Neural progenitor cell (in vitro differentiated cells): ENCODE data around the gene MTA2. TPM values are rescaled to one million over a fixed set of nuclear protein-coding genes. Genes with fewer than 3 reads are reported as not detected.
"Not testable (repeated sequence)": the region's sequence is repeated elsewhere in the genome, so short reads cannot be mapped to it uniquely, and the experiment has no call there.

Source experiments
- DNase-seq: peaks from one replicate; pipeline ENCODE4 v3.0.0-alpha.2; 2016; ENCODE audit warnings: low spot score
- H2AFZ ChIP-seq: fragments of 200-600 bp; sonication (generic); replicated peaks from 2 replicates; pipeline ENCODE4 v1.6.1; 2016; ENCODE audit warnings: antibody characterized with exemption
- H3F3A ChIP-seq: fragments of 200-600 bp; sonication (generic); 2 replicates; pipeline ENCODE4 v1.6.1; 2016; ENCODE audit warnings: antibody characterized with exemption, low read depth
- H3K27ac ChIP-seq: fragments of 200-600 bp; sonication (generic); 2 replicates; pipeline ENCODE4 v1.5.1; 2016; ENCODE audit warnings: mild to moderate bottlenecking
- H3K27me3 ChIP-seq: fragments of 200-600 bp; sonication (generic); 2 replicates; pipeline ENCODE4 v1.6.1; 2016; ENCODE audit warnings: mild to moderate bottlenecking, moderate library complexity
- H3K36me3 ChIP-seq: fragments of 200-600 bp; sonication (generic); 2 replicates; pipeline ENCODE4 v1.5.1; 2016
- H3K4me1 ChIP-seq: fragments of 200-600 bp; sonication (generic); 2 replicates; pipeline ENCODE4 v1.6.1; 2016; ENCODE audit warnings: mixed run types
- H3K4me2 ChIP-seq: fragments of 200-600 bp; sonication (generic); 2 replicates; pipeline ENCODE4 v1.6.1; 2016
- H3K4me3 ChIP-seq: fragments of 200-600 bp; sonication (generic); 2 replicates; pipeline ENCODE4 v1.5.1; 2016
- H3K79me2 ChIP-seq: fragments of 200-600 bp; sonication (generic); 2 replicates; pipeline ENCODE4 v1.6.1; 2016; ENCODE audit warnings: low read depth
- H3K9ac ChIP-seq: fragments of 200-600 bp; sonication (generic); 2 replicates; pipeline ENCODE4 v1.6.1; 2016
- H3K9me3 ChIP-seq: fragments of 200-600 bp; sonication (generic); 2 replicates; pipeline ENCODE4 v1.5.1; 2016; ENCODE audit warnings: low read depth
- H4K20me1 ChIP-seq: fragments of 200-600 bp; sonication (generic); 2 replicates; pipeline ENCODE4 v1.6.1; 2016; ENCODE audit warnings: low read depth
- H3K27ac Mint-ChIP-seq: 3 replicates; pipeline ENCODE4 v1.8.0; 2021; ENCODE audit warnings: mixed read lengths
- H3K27me3 Mint-ChIP-seq: 2 replicates; pipeline ENCODE4 v1.8.0; 2022; ENCODE audit warnings: low read depth, mild to moderate bottlenecking, inconsistent platforms, moderate library complexity, mixed read lengths; ENCODE audit not compliant: insufficient read depth
- H3K36me3 Mint-ChIP-seq: 3 replicates; pipeline ENCODE4 v1.8.0; 2021; ENCODE audit warnings: mixed read lengths
- H3K4me1 Mint-ChIP-seq: 3 replicates; pipeline ENCODE4 v1.8.0; 2021; ENCODE audit warnings: mixed read lengths
- H3K4me3 Mint-ChIP-seq: 3 replicates; pipeline ENCODE4 v1.8.0; 2021; ENCODE audit warnings: mild to moderate bottlenecking, moderate library complexity, mixed read lengths
- H3K9me3 Mint-ChIP-seq: 3 replicates; pipeline ENCODE4 v1.8.0; 2020; ENCODE audit warnings: mixed read lengths
- CTCF ChIP-seq: fragments of 200-600 bp; sonication (generic); IDR thresholded peaks from 2 replicates; pipeline ENCODE4 v1.5.1; 2017; ENCODE audit warnings: antibody characterized with exemption, mild to moderate bottlenecking
- EZH2 ChIP-seq: fragments of 200-600 bp; sonication (generic); IDR thresholded peaks from 2 replicates; pipeline ENCODE4 v1.6.1; 2017; ENCODE audit warnings: antibody characterized with exemption, mild to moderate bottlenecking, moderate library complexity
- EZH2phosphoT487 ChIP-seq: fragments of 200-600 bp; sonication (generic); IDR thresholded peaks from 2 replicates; pipeline ENCODE4 v1.6.1; 2017; ENCODE audit warnings: antibody characterized with exemption
- total RNA-seq: library from RNA; depleted of rRNA; stranded (reverse); fragments of >200 nt; gene quantifications from 2 replicates; pipeline ENCODE4 v1.2.3, GENCODE V29; 2015; ENCODE audit warnings: low replicate concordance

MTA2 gene
- total RNA-seq, 1 donor from 2014 or later: 108 TPM

- peak overlapping the region; percentile 20 for H3K27ac ChIP-seq
- Mint-ChIP-seq H3K27ac (no peak overlapping the region), H3K36me3 (peaks cover 41% of the 10 kb centered on the region), H3K9me3 (no peaks in the 10 kb centered on the region), H3K4me1 (peaks cover 6% of the 10 kb centered on the region), H3K27me3 (peaks cover 2% of the 10 kb centered on the region), H3K4me3 (no peak overlapping the region)
- no peak overlapping the region for H3K9ac ChIP-seq
- peaks cover 91% of the 10 kb centered on the region for H4K20me1 ChIP-seq
- H3K4me2 ChIP-seq: no peak overlapping the region
- TF ChIP-seq EZH2 (no peak), EZH2phosphoT487 (no peak), CTCF (no peak)
- DNase-seq: no peak
- H3K79me2 ChIP-seq: peaks cover 80% of the 10 kb centered on the region
- no peak overlapping the region for H3K4me3 ChIP-seq
- H3K4me1 ChIP-seq: peaks cover 12% of the 10 kb centered on the region
- H3K27me3 ChIP-seq: no peaks in the 10 kb centered on the region
- H3K36me3 ChIP-seq: peaks cover 18% of the 10 kb centered on the region
- H3F3A ChIP-seq: peaks cover 79% of the 10 kb centered on the region
- H3K9me3 ChIP-seq: no peaks in the 10 kb centered on the region
- no peak overlapping the region for H2AFZ ChIP-seq
Measured at GRCh38 chr11:62565100-62565802, 36.4 kb downstream of the MTA2 start.

DNA sequence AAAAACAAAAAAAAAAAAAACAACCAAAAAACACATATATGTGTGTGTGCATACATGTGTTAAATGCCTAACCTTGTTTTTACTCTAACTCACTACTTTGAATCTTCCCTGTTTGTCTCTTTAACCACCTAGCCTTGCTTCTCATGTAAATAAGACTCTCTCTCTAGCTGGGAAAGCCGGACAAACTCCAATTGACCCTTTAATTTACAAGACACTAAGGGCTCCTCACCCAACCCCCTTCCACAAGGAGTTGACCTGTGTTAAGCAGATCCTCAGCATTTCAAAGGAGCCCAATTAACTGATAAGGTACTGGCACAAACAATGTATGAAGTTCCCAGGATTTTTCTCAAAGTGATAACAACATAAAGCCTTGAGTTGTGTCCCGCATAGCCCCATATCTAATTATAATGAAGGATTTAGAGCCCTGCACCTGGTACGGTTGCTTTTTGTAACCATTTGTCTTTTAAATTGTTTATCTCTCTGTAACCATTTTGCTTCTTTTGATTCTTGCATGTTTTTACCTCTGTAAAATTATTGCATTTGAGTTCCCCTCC lies 39.9 kb downstream of the MTA2 start:
- not testable (repeated sequence) for H2AFZ ChIP-seq, H3K4me3 Mint-ChIP-seq, H3K4me3 ChIP-seq, H3K9me3 Mint-ChIP-seq, H3K27me3 Mint-ChIP-seq, H3K9ac ChIP-seq, H3K27me3 ChIP-seq, H3K9me3 ChIP-seq, H3K27ac Mint-ChIP-seq
- Histone ChIP-seq H4K20me1 (peaks cover 74% of the 10 kb centered on the region), H3F3A (peaks cover 87% of the 10 kb centered on the region), H3K36me3 (peaks cover 25% of the 10 kb centered on the region), H3K27ac (peak overlapping the region; percentile 71), H3K4me1 (peaks cover 30% of the 10 kb centered on the region), H3K79me2 (peaks cover 64% of the 10 kb centered on the region), H3K4me2 (peak overlapping the region; percentile 7)
- peaks cover 44% of the 10 kb centered on the region for H3K36me3 Mint-ChIP-seq
- H3K4me1 Mint-ChIP-seq: peaks cover 18% of the 10 kb centered on the region
- DNase-seq: peak; percentile 20

- H3F3A ChIP-seq: peaks cover 87% of the 10 kb centered on the region
- H3K27ac ChIP-seq: peak overlapping the region; percentile 13
- H3K4me3 Mint-ChIP-seq: no peak overlapping the region
- peaks cover 53% of the 10 kb centered on the region for H3K79me2 ChIP-seq
- no peak overlapping the region for H3K4me2 ChIP-seq
- TF ChIP-seq CTCF: peak; percentile 78
- no peak for TF ChIP-seq EZH2
- peaks cover 29% of the 10 kb centered on the region for H3K4me1 Mint-ChIP-seq
- H3K9ac ChIP-seq: no peak overlapping the region
- no peaks in the 10 kb centered on the region for H3K9me3 Mint-ChIP-seq
- H3K4me1 ChIP-seq: peaks cover 40% of the 10 kb centered on the region
- no peaks in the 10 kb centered on the region for H3K27me3 ChIP-seq
- H3K27me3 Mint-ChIP-seq: peaks cover 4% of the 10 kb centered on the region
- peaks cover 35% of the 10 kb centered on the region for H3K36me3 Mint-ChIP-seq
- no peak overlapping the region for H3K4me3 ChIP-seq
- peak; percentile 91 for DNase-seq
- no peak overlapping the region for H2AFZ ChIP-seq
- H3K9me3 ChIP-seq: no peaks in the 10 kb centered on the region
- peaks cover 15% of the 10 kb centered on the region for H3K36me3 ChIP-seq
- no peak overlapping the region for H3K27ac Mint-ChIP-seq
- peaks cover 67% of the 10 kb centered on the region for H4K20me1 ChIP-seq
Measured at GRCh38 chr11:62560566-62561103, 41.0 kb downstream of the MTA2 start.

GRCh38 chr11:62559626-62560025 lies 42.0 kb downstream of the MTA2 start:
- Histone ChIP-seq H3F3A (peaks cover 86% of the 10 kb centered on the region), H3K27ac (peak overlapping the region; percentile 70), H3K4me1 (peaks cover 46% of the 10 kb centered on the region), H4K20me1 (peaks cover 58% of the 10 kb centered on the region), H3K79me2 (peaks cover 43% of the 10 kb centered on the region)
- peaks cover 32% of the 10 kb centered on the region for H3K36me3 Mint-ChIP-seq
- H3K27me3 ChIP-seq, H3K9me3 ChIP-seq, H3K9ac ChIP-seq, H3K4me2 ChIP-seq, H3K4me3 ChIP-seq, H3K27me3 Mint-ChIP-seq, H2AFZ ChIP-seq, DNase-seq, H3K36me3 ChIP-seq, H3K9me3 Mint-ChIP-seq: not testable (repeated sequence)
- H3K4me1 Mint-ChIP-seq: peaks cover 37% of the 10 kb centered on the region
- peak overlapping the region; percentile 72 for H3K27ac Mint-ChIP-seq
- H3K4me3 Mint-ChIP-seq: peak overlapping the region; percentile 1
